Fibroblast of mammary gland (primary cell): ENCODE results near the gene SLF2.

Experiments used
- DNase-seq: peaks from one replicate; pipeline ENCODE4 v3.0.0-alpha.2; 2010; ENCODE audit warnings: low read depth
- H3K4me3 ChIP-seq: 2 replicates; pipeline ENCODE4 v1.5.1; 2011; ENCODE audit warnings: low read depth, mild to moderate bottlenecking, low read length, moderate library complexity; ENCODE audit not compliant: control insufficient read depth
- CTCF ChIP-seq: conservative IDR thresholded peaks from 2 replicates; pipeline ENCODE4 v1.5.1; 2011; ENCODE audit warnings: low read depth, low read length, inconsistent platforms; ENCODE audit not compliant: control insufficient read depth, insufficient read depth

The SLF2 gene

GRCh38 chr10:100987685-100988049 lies 74.9 kb downstream of the SLF2 start:
- no peak for TF ChIP-seq CTCF
- no peak for DNase-seq
- H3K4me3 ChIP-seq: peak overlapping the region; percentile 94

- H3K4me3 ChIP-seq: peak overlapping the region; percentile 94
- no peak for TF ChIP-seq CTCF
- DNase-seq: no peak
These were observed 75.4 kb downstream of the SLF2 start for GRCh38 chr10:100988166-100988565.

- DNase-seq: no peak
- no peak for TF ChIP-seq CTCF
- no peak overlapping the region for H3K4me3 ChIP-seq
These were observed 76.3 kb downstream of the SLF2 start for GRCh38 chr10:100989088-100989487.

GRCh38 chr10:100993986-100994708 lies 81.4 kb downstream of the SLF2 start:
- DNase-seq: peak; percentile 46
- H3K4me3 ChIP-seq: no peak overlapping the region
- TF ChIP-seq CTCF: peak; percentile 74

GRCh38 chr10:100995181-100995580 lies 82.4 kb downstream of the SLF2 start:
- no peak for TF ChIP-seq CTCF
- no peak for DNase-seq
- no peak overlapping the region for H3K4me3 ChIP-seq

GRCh38 chr10:100996678-100997359 lies 84.1 kb downstream of the SLF2 start:
- no peak for TF ChIP-seq CTCF
- H3K4me3 ChIP-seq: peak overlapping the region; percentile 70
- DNase-seq: no peak
